G401.6 (cell line): Measurements from ENCODE around the gene LGI1.
A peak's percentile ranks its signal among the peaks of the same experiment; 100 is the strongest.
"Not testable (repeated sequence)": the region's sequence is repeated elsewhere in the genome, so short reads cannot be mapped to it uniquely, and the experiment has no call there.

Experiments used
- FAIRE-seq: peaks from 2 replicates; lab custom pipeline; 2012; peaks lifted over from hg19 to GRCh38; lab: Jason Lieb, UNC

The LGI1 gene

GRCh38 chr10:93807371-93807770, 49.6 kb downstream of the LGI1 start:
- no peak for FAIRE-seq

DNA sequence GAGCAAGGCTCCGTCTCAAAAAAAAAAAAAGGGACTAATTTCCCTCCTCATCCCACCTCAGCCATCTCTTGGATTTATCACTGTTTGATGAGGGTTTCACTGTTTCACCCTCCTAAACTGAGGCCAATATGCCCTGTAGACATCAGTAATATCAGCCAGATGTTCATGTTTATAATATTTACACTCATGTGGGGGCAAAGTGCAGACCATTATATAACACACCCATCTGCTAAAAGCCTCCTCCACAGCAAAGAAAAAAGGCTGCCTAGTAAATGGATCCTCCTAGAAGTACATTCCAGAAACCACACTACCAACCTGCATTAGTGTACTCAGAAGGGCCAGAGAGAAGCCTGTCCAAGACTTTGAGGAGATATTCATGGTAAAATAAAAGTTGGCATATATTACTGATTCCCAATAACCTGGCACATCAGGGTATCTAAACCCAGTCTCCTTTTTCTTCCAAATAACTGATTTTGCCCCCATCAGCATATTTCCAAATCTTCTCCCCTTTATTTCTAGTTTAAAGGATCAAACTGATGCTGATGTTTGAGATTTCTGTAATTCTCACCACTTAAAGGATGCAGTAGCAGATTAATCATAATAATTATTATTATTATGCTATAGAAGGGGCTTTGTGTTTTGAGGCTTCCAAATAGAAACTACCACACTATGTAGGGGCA, 55.1 kb downstream of the LGI1 start:
- no peak for FAIRE-seq

- FAIRE-seq, result no peak
Observed at GRCh38 chr10:93813507-93814465, 56.0 kb downstream of the LGI1 start.

- FAIRE-seq, result peak; percentile 96
Observed at GRCh38 chr10:93815304-93816096, 57.8 kb downstream of the LGI1 start.

- FAIRE-seq, result peak; percentile 87
Observed at GRCh38 chr10:93816123-93816747, 58.5 kb downstream of the LGI1 start.

- FAIRE-seq, result no peak
Observed at GRCh38 chr10:93818086-93818485, 60.4 kb downstream of the LGI1 start.

GRCh38 chr10:93819520-93819919, 61.8 kb downstream of the LGI1 start:
- FAIRE-seq, result no peak

- FAIRE-seq, result no peak
Observed at GRCh38 chr10:93820434-93820833, 62.7 kb downstream of the LGI1 start.

GRCh38 chr10:93821051-93821772, 63.5 kb downstream of the LGI1 start:
- peak; percentile 96 for FAIRE-seq

DNA sequence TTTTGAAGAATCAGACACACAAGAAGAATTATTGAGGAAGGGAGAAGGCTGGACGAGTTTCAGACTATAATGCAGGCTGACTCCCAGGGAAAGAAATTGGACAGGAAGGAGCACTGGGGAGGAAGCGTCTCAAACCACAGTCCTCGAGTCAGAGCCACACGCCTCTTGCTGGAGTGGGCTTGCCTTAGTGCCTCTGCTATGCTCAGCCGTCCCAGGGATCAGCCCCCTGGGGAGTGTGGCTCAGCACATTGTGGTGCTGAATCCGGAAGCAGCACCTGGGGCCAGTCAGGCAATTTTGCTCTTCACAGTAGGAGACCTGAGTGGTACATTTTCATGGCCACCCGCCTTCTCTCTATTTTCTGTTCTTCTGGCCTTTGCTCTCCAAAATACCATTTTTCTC, 68.6 kb downstream of the LGI1 start:
- FAIRE-seq, result no peak

GRCh38 chr10:93827056-93827804, 69.5 kb downstream of the LGI1 start:
- no peak for FAIRE-seq

DNA sequence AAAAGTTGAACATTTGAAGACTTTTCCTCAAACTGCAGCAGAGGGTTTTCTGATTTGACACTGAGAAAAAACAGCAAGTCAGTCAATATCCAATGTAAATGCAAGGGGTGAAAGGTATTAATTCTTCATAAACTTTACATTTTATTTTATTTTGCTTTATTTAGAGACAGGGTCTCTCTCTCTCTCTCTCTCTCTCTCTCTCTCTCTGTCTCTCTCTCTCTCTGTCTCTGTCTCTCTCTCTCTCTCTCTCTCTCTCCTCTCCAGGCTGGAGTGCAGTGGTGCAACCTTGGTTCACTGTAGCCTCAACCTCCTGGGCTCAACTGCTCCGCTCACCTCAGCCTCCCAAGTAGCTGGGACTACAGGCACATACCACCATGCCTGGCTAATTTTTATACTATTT, 73.3 kb downstream of the LGI1 start:
- FAIRE-seq, result not testable (repeated sequence)

DNA sequence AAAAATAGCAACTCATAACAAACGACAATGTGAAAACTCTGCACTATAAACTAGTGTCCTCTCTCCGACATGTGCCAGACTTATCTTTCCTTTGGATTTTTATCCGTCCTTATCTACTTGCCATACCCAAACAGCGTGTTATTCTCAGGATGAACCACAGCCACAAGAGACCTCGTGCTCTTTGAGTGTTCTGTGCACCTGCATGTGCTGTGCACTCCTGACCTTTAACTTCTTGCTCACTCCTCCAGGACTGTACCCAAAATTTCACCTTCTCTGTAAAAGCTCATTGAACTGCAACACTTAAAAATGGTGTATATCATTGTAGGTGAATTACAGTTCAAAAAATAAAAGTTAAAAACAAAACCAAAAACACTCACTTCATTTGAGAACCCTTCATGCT, 78.0 kb downstream of the LGI1 start:
- no peak for FAIRE-seq

GRCh38 chr10:93837822-93838221, 80.1 kb downstream of the LGI1 start:
- no peak for FAIRE-seq

DNA sequence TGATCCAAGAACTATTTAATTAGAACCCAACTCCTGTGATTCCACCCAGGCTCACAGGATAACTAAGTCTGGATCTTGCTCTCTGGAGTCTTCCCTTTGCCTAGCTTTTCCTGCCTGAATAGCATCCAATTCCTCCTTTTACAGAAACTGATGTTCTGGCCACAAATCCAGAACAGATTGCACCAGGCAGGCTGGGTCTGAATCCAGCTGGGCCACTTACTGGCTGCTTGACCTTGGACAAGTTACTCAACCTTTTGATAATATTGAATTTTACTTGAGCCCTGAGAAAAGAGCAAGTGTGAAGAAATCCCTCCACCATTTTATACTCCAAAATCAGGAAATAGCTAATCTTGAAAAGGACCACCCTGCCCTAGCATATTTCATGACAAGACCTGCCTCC, 80.5 kb downstream of the LGI1 start:
- FAIRE-seq, result no peak

- FAIRE-seq, result no peak
Observed at GRCh38 chr10:93841961-93842360, 84.2 kb downstream of the LGI1 start.

DNA sequence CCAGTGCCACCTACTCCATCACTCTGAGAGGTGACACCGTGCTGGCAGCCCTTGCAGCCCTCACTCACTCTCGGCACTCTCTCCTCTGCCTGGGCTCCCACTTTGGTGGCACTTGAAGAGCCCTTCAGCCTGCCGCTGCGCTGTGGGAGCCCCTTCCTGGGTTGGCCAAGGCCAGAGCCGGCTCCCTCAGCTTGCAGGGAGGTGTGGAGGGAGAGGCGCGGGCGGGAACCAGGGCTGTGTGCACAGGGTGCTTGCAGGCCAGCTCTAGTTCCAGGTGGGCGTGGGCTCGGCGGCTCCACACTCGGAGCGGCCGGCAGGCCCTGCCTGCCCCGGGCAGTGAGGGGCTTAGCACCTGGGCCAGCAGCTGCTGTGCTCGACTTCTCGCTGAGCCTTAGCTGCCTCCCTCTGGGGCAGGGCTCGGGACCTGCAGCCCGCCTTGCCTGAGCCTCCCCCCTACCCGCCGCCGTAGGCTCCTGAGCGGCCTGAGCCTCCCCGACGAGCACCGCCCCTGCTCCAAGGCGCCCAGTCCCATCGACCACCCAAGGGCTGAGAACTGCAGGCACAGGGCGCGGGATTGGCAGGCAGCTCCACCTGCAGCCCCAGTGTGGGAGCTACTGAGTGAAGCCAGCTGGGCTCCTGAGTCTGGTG, 87.4 kb downstream of the LGI1 start:
- FAIRE-seq, result no peak
